ENCODE measurements around the gene HACL1.

The HACL1 gene

GRCh38 chr3:15601399-15602145 is at the start of gene HACL1, which contains the start of gene BTD:
Gene HACL1 (minus strand): TSS chr3:15601569. CDS start chr3:15601463, 106 bp downstream.
Gene BTD (plus strand): TSS chr3:15601745. CDS start chr3:15635440, 33,695 bp downstream.
- DNase-seq (ENCODE audit: low read depth, low spot score), result peak; percentile 99

GRCh38 chr3:15649858-15650257 is 48.5 kb upstream of the HACL1 start:
- no peak for DNase-seq (ENCODE audit: low read depth, low spot score)

- no peak for DNase-seq (ENCODE audit: low read depth, low spot score)
These were observed 48.0 kb upstream of the HACL1 start for GRCh38 chr3:15649341-15649740.

DNA sequence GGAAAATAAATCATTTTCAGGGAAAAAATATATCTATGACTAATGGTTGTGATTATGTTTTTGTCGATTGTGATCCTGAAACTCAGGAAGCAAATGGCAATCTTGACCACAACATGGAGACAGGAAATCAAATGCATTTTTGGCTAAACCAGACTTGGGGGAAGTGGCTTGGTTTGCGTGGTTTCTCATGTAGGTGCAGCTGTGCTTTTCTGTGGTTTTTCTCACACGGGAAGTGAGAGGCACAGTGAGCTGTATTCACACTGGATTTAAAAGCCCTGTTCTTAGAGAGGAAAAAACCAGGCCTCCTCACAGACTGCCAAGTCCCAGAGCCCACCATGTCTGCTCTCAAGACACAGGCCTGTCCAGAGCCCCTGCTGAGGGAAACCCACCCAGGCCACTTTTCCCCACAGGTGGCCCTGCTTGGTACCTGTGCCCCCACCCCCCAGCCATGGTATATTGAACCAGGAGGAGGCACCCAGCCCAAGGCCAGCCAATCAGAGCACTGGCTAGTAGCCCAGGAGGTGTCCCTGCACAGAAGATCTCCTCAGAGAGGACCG is 46.3 kb upstream of the HACL1 start:
- peak; percentile 90 for DNase-seq (ENCODE audit: low read depth, low spot score)

GRCh38 chr3:15646851-15647511 is 45.6 kb upstream of the HACL1 start:
- DNase-seq (ENCODE audit: low read depth, low spot score), result peak; percentile 95

DNA sequence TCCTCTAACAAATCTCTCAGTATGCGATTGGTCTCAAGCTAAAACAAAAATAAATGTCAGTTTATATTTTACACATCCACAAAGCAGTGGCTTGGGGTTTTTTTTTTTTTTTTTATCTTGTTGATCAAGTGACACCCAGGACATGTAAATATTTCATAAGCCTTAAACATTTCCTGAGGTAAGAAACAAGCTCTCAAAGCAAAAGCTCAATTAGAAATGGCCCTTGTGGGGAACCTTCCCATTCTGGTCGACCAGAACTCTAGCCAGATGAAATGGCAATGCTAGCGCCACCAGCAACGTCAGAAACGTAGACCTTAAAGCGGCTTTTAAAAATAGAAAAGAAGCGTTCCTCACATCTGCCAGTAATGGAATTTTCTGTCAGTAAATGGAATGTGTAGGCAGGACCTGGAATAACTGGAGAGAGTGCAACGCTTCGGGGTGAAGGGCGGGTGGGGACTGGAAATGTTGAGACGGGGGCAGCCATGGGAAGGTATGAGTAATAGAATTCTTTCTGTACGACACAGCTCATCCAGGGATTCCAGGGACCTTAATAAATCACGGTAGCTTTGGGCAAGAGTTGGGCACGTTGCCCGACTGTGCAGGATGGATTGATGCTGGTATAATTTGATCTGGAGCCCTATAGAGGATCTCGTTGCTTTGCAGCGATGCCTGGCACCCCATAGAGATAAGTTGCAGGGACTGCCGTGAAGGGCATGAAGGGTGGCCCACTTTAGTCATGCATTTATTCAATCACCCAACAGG is 44.6 kb upstream of the HACL1 start:
- peak; percentile 89 for DNase-seq (ENCODE audit: low read depth, low spot score)

- no peak for DNase-seq (ENCODE audit: low read depth, low spot score)
These were observed 43.9 kb upstream of the HACL1 start for GRCh38 chr3:15645246-15645645.

DNA sequence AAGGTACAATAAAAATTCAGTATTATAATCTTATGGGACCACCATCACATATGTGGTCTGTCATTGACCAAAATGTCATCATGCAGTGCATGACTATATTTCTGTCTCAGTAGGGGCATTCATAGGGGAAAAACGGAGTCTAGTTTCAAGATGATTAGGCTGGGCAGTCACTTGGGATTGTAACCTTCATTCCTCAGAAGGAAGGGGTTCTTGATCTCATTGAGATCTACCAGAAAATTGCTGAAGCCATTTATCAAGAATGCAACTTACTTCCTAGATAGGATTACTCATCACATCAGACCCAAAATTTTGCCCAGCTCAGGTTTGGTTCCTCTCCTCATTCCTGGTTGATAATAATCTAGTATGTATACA is 37.5 kb upstream of the HACL1 start:
- DNase-seq (ENCODE audit: low read depth, low spot score), result no peak

DNA sequence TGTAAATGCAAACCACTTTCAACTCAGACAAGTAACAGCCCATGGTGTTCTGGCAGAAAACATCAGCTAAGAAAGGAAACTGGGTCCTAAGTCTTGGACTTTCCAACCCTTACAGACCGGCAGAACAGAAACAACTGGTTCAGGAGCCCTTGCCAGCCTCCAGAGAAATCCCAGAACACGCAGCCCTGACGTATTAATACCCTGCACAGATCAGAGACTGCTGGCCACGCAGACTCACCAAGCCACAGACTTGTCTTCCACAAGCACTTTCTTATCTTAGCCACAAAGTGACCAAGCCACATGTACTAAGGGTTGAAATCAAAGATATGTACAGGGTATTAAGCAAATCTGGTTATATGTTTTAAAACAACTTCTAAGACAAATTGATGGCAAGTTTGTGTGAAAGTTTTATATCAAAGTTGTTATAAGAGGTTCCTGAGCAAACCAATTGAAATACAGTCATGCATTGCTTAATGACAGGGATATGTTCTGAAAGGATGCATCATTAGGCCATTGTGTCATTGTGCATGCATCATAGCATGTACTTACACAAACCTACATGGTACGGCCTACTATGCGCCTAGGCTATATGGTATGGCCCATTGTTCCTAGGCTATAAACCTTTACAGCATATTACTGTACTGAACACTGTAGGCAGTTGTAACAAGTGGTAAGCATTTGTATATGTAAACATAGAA is 37.0 kb upstream of the HACL1 start:
- no peak for DNase-seq (ENCODE audit: low read depth, low spot score)

DNA sequence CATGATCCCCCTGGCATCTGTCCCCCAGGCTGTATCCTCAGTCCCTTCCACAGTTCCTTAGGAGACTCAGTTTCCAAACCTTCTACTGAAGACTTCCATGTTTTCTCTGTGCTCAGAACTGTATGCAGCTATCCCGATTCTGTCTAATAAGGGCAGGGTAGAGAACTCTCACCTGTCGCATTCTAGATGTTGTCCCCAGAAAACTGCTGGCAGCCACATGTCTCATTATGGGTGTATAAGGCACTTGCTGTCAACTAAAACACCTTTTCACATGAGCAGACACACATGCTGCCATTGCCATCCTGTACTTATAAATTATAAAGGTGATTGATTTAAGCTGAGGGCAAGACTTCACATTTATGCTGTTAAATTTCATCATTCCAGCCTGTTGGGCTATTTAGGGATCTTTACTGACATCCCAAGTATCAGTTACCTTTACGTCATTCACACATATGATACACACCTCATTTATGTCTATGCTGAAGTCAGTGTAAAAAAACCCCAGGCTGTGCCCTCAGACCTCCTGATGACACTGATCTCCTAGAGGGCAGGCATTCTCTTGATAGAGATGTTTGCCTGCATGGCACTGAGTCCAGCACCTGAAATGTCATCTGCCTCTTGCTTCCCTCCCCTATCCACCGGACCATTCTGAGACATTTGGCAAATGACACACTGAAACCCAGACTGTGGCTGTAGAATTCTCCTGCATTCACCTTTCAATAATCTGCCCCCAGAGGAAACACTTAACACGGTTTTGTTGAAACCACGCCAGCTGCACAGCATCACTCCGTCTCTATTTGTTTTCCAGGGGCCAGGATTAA is 36.0 kb upstream of the HACL1 start:
- DNase-seq (ENCODE audit: low read depth, low spot score), result no peak

DNA sequence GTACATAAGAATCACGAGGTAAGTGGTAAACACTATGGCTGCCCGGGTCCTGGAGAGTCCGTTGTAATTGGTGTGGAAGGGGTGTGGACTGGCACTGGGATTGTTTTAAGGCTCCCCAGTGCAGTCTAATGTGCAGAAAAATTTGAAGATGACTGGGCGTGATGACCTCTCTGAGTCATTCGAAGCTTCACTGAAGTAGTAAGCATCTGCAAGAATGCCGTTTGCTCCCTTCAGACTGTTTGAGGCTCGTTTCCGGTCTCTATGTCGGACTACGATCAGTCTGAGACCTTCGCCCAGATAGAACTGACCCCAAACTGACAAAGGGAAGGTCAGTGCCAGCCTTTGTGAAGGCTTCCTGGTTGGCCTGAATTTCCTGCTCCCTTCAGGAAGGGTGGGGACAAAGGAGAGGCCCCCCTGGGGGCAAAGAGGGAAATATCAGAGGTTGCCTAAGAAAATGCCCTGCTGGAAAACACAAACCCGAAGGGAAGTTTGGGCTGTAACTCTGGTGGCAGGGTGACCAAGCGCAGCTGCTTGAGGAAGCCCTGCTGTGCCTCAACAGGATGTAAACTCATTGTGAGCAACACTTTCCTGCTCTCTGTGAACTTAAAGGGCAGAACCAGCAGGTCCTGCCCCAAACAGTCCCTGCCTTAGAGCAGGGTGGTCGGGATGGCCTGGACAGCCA is 34.8 kb upstream of the HACL1 start:
- peak; percentile 52 for DNase-seq (ENCODE audit: low read depth, low spot score)

DNA sequence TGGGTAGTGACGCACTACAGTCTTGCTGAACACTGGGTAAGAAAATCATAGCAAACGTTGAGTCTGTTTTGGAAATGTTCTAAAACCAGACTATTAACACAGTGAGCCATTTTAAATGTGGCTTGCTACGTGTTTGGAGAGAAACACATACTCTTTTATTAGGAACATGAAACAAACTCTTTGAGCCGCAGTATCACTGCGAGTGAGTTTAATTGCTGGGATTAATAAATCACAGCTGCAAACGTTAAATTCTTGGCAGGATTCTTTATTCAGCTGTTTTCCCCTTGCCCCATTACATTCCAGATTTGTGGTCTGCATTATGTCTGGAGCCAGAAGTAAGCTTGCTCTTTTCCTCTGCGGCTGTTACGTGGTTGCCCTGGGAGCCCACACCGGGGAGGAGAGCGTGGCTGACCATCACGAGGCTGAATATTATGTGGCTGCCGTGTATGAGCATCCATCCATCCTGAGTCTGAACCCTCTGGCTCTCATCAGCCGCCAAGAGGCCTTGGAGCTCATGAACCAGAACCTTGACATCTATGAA is 33.8 kb upstream of the HACL1 start:
- DNase-seq (ENCODE audit: low read depth, low spot score), result peak; percentile 89

- DNase-seq (ENCODE audit: low read depth, low spot score), result no peak
These were observed 33.3 kb upstream of the HACL1 start for GRCh38 chr3:15634671-15635070.

DNA sequence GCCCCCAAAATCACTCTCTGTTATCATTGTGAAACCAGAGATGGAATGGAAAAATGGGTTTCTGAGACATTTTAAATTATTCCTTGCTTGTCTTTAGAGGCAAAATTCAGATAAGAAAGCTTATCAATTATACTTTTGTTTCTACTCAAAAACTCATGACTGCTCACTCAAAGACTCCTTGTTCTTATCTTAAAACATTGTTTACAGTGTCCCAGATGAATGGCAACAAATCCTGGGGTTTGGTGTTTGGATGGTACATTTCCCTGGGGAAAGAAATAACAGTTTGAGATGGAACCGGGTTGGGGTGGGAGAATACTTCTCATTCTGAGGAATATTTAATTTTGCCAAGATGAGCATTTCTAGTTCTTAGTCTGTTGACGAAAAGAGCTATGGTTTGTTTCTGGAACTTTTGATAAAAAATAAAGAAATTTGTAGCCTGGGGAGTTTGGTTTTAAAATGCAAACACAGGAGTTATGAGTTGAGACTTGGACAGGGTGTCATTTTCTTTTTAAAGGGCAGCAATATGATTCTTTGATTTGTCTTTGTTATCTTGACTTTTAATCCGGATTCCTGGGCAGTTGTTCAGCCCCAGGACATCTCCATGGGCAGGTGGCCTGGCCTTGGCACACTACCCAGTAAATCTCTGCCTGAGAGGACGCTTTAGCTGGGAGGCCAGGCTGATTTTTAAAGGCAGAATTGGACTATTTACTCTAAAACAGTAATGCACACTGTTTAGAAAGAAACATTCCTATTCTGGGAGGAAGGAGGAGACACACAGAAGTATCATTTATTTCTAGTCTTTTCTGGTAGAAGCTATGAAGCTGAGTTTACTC is 32.6 kb upstream of the HACL1 start:
- peak; percentile 44 for DNase-seq (ENCODE audit: low read depth, low spot score)

DNA sequence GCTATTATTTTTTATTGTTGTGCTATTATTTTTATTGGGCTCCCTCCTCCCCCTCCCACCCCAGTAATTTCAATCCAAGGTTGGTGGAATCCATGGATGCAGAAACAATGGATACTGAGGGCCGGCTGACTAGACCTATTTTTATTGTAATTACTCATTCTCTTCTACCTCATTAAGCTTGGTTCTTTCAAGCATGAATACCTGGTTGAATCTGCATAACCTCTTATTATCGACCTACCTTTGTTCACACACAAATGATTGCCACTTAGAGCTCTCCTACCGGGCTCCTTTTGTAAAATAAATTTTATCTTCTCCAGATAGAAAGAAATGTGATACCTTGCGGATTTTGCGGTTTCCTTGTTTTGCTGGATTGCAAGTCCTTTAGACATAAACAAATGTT is 31.8 kb upstream of the HACL1 start:
- DNase-seq (ENCODE audit: low read depth, low spot score), result no peak

DNA sequence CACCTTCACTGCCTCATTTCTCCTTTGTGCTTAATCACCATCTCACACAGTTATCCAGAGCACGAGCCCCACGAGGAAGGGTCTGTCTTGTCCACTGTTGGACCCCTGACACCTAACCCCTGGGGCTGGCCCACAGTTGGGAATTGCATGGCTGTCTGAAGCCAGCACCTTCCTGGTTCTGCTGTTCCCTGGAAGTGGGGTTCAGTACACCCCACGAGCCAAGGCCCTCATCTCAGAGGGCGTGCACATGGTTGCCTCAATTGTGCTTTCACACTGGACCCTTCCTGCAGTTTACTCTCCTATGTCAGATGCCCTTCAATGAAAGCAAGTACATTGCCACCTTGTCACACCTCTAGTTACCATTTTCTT is 30.8 kb upstream of the HACL1 start:
- DNase-seq (ENCODE audit: low read depth, low spot score), result no peak

DNA sequence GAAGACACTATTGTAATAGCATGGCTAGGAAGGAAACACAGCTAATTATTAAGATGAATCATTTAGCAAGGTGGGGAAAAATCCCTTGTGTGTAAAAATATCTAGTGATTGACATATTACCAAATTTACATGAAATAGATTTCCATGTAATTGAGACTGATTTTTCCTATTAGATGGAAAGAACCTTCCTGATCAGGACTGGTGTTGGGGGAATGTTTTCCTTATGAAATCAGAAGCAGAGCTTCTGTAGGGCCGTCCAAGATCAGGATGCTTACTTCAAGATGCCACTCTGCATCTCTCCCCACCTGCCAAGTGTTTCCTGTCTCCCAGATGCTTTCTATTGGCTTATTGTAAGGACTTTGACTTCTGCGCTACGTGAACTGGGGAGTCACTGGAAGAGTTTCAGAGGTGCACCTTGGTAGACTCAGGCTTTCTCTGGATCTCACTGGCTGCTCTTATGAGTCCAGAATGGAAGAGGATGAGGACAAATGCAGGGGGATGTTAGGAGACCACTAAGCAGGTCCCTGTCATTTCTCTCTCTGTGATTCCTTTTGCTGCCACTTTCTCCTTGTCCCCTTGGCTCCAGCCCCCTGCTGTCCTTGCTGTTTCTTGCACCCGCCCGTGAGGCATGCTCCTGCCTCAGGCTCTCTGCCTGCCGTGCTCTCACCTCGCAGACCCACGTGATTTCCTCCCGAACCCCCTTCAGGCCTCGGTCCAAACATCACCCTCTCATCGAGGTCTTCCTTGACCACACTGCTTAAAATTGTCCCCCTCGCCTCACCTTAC is 30.2 kb upstream of the HACL1 start:
- no peak for DNase-seq (ENCODE audit: low read depth, low spot score)

DNA sequence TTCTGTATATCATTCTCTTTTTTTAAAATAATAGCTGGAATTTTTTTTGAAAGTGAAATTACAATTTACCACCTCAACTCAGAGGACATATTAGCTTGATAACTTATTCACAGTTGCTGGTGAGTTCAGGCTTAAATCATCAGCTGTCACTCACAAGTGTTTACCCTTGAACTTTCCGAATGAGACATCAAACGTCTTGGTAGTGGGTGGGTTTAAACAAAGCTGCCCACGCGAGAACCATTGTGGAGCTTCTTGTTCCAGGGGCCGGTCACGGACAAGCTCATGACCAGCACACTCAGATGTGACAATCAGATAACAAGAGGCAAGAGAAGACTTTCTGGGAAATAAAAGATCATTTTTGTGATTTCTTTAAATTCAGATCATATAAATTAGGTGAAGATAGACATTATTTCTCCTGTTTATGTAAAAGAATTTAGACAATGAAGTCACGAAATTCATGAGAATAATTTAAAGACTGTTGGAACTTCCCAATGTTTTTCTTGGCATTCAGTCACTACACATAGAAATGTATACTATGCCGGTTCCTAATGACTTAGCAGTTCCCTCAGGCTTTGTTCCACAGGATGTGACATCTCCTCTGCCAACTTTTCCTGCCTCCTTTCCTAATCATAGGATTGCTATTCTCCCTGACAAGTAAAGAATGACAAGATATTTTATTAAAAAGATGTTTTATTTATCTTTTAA is 29.4 kb upstream of the HACL1 start:
- peak; percentile 57 for DNase-seq (ENCODE audit: low read depth, low spot score)

All from astrocyte of the hippocampus (primary cell).